Measurements from ENCODE around the gene DENND2A. TPM values are rescaled to one million over a fixed set of nuclear protein-coding genes. Genes with fewer than 3 reads are reported as not detected.
"Not testable (repeated sequence)": the region's sequence is repeated elsewhere in the genome, so short reads cannot be mapped to it uniquely, and the experiment has no call there.

DENND2A gene
- total RNA-seq, 1 donor from 2014 or later: 0.07 TPM

- DNase-seq (ENCODE audit: low read depth, low spot score): peak; percentile 60
Measured at GRCh38 chr7:140517546-140518369, 122.9 kb downstream of the DENND2A start.

GRCh38 chr7:140512317-140513000 lies 128.2 kb downstream of the DENND2A start:
- DNase-seq (ENCODE audit: low read depth, low spot score): no peak

- DNase-seq (ENCODE audit: low read depth, low spot score): no peak
Measured at GRCh38 chr7:140509789-140510188, 130.8 kb downstream of the DENND2A start.

GRCh38 chr7:140507556-140507955 lies 133.1 kb downstream of the DENND2A start:
- DNase-seq (ENCODE audit: low read depth, low spot score): not testable (repeated sequence)

DNA sequence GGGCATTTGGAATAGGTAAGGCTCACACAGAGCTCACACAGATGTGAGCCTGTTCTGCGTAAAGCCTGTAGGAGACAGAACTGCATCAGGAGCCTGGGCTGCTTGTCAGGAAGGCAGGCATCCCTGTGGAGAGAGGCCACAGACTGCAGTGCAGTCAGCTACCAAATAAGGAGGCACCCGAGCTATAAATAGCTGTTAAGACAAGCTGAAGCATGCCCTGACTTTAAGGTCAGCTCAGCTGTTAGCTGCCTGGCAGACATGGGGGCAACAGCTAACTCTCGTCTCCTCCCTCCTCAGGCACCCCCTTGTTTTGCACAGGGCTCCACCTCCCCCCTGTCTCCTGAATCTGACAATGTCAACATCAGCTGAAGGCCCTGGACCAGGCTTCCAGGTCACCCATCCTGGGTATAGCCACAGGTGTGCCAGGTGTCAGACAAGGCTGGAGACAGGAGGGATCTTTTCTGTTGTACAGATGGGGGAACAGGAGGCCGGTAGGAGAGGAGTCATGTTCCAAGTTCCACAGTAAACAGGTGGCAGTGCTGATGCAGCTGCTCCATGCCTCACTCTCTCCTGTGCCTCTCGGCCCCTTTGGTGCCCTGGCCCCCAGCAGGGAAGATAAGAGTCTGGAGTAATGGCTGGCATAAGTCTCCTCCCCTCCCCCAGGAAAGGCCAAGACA lies 133.7 kb downstream of the DENND2A start:
- no peak for DNase-seq (ENCODE audit: low read depth, low spot score)

- DNase-seq (ENCODE audit: low read depth, low spot score): no peak
Measured at GRCh38 chr7:140501966-140502365, 138.6 kb downstream of the DENND2A start.

- DNase-seq (ENCODE audit: low read depth, low spot score): not testable (repeated sequence)
Measured at GRCh38 chr7:140497807-140498206, 142.8 kb downstream of the DENND2A start.

DNA sequence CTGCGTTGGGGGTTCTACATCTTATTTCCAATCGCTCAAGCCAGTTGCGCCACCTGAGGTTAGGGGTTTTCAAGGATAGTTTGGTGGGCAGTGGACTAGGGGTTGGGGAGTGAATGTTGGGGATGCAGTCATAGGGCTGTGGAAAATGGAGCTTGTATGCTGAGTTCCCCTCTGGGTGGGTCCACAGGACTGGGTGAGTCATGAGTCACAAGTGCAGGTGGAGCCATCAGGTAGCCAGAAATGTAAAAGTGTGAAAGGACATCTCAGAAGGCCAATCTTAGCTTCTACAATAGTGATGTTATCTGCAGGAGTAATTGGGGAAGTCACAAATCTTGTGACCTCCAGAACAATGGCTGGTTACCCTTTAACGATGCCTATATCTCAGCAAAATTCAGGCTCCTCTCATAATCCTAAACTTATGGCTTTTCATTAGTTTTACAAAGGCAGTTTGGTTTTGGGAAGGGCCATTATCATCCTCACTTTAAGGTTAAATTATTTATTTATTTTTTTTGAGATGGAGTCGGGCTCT lies 143.3 kb downstream of the DENND2A start:
- DNase-seq (ENCODE audit: low read depth, low spot score): no peak

DNA sequence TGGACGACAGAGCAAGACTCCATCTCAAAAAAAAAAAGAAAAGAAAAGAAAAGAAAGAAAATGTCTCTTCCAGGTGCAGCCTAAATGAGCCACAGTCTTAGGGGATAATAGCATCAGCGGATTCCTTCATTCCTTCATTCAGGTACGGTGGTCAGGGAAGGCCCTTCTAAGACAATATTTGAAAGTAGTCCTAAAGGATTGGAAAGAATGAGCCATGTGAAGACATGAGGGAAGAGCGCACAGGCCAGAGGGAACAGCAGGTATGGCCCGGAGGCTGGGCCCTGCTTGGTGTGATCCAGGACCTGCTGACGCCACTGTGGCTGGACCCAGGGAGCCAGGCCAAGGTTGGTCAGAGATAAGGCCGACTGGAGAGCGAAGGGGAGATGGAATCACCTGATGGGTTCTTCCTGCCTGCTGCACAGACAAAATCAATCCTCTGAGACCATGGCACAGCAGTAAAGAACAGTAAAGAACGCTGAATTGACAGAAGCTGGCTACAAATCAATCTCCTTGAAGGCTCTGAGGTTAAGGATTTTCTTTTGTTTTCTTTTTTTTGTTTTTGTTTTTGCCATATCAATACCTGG lies 145.0 kb downstream of the DENND2A start:
- DNase-seq (ENCODE audit: low read depth, low spot score): no peak

GRCh38 chr7:140494867-140495266 lies 145.7 kb downstream of the DENND2A start:
- DNase-seq (ENCODE audit: low read depth, low spot score): no peak

DNA sequence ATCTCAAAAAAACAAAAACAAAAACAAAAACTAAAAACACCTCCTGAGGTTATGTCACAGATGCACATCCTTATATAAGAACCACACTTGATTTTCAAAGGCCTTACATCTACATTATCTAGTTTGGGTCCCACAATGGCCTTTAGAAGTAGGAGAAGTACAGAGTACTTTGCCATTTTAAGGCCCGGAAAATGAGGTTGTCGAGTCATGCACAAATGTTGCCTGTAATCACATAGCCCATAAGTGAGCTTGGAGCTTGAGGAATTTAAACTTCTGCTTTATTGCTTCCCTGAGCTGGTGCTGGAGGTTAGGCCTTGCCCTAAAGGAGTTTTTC lies 151.6 kb downstream of the DENND2A start:
- DNase-seq (ENCODE audit: low read depth, low spot score): no peak

- no peak for DNase-seq (ENCODE audit: low read depth, low spot score)
Measured at GRCh38 chr7:140485500-140486265, 154.9 kb downstream of the DENND2A start.

DNA sequence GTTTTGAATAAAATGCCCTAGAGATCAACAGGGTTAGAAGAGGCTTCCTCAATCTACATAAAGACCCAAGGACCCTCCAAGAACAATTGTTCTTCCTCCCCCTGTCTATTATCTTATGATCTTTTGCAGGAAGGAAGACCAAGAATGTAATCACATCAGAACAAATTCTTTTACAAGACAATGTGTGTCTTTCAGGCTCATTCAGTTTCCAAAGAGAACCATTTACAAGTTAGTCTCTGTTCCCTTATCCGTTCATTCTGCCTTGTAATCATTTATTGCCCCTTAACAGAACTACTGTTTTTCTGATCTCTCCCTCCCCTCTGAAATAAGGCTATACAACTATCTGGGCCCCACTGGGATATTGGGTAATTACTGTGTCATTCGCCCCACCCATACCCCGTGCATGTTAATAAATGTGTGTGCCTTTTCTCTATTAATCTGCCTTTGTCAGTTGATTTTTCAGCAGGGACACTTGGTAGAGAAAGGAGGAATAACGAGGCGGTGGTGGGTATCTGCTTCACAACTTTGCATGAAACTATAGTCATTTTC lies 155.6 kb downstream of the DENND2A start:
- DNase-seq (ENCODE audit: low read depth, low spot score): no peak

DNA sequence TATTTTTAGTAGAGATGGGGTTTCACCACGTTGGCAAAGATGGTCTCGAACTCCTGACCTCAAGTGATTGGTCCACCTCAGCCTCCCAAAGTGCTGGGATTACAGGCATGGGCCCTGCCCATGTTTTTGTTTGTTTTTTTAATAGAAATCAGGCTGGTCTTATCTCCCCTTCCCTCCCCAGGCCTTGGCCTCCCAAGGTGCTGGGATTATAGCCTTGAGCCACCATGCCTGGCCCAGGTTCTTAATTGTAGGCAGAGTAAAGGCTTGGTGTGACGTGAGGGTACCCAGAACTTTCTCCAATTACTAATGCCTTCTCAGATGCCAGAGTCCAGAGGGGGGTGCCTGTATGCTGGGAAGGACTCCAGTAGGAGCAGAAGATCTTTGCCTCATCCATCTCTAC lies 156.1 kb downstream of the DENND2A start:
- DNase-seq (ENCODE audit: low read depth, low spot score): no peak

- no peak for DNase-seq (ENCODE audit: low read depth, low spot score)
Measured at GRCh38 chr7:140479739-140480084, 160.9 kb downstream of the DENND2A start.

DNA sequence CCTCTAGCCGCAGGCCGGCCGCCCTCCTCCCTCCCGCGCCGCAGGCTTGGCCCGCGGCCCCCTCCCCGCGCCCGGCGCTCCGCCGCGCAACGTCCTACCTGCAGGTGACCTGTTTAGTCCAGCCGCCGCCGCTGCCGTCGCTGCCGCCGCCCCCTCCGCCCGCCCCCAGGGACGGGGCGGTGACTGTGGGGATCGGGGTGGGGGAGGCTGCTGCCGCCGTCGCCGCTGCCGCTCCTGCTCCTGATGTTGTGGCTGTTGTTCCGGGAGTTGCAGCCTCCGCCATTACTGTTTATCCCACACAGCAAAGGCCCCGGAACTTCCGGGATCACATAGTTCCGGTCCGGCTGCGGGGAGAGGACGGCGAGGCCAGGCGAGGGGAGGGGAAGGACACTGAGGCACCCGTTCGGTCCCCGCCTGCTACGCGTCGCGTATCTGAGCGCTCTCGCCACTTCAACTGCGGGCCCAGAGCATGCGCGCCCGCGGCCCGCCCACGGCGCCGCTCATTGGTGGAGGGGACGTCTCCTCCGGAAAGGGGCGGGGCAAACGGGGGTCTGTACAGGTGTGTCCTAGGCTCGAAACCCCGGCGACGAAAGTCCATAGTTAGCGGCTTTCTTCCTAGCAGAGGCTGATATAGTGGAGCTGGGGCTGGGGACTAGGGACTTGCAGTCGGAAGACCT lies 161.4 kb downstream of the DENND2A start, which contains the start of gene MKRN1:
TSS of gene MKRN1 (minus strand) at position 444 of the 677 bp plus-strand sequence. CDS start at position 283, 161 bp downstream.
- DNase-seq (ENCODE audit: low read depth, low spot score): peak; percentile 37

DNA sequence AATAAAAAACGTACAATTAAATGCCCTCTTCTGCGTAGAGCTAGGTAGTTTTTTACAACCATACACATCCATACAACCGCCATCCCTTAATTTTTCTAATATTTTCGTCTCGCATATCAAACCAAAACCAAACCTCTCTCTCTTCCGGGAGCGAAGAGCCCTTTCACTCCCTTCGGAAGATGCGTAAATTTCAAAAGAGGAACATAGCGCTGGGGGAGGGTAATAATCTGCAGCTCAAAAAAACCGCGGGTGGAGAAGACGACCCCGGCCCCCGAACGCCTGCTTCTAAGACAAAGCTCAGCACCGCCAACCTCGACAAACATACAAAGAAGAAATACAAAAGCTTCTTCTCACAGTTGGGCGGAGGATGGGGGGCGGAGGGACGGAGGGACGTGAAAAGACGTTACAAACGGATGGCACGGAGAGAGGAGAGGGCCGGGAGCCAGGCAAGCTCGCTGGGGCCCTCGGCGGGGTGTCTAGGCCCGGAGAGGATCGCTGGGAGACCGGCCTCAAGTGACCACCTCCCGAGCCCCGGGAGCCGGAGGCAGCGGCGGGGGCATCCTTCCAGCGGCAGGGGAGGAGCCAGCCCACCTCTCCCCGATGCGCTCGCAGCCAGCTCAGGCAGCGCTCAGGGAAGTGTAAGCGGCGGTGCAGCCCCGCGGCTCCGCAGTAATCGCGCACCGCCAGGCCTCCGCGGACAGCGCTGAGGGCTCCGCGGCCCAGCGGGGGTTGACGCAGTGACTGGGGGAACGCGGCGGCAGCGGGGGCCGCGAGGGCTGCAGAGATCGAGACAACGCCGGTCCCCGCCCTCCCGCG lies 162.2 kb downstream of the DENND2A start:
- DNase-seq (ENCODE audit: low read depth, low spot score): no peak

DNA sequence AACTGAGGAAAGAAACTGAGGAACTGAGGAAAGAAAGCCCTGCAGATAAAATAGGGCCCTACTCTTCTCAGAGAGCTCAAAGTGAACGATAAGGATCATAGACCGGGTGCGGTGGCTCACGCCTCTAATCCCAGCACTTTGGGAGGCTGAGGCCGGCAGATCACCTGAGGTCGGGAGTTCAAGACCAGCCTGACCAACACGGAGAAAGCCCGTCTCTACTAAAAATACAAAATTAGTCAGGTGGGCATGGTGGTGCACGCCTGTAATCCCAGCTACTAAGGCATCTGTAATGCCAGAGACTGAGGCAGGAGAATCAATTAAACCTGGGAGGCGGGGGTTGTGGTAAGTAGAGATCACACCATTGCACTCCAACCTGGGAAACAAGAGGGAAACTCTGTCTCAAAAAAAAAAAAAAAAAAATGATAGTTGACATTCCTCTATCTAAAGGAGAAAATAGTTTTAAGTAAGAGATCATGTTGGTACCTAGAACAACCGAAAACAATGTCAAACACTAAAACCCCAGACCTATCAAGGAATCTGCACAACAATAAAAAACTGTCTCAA lies 163.8 kb downstream of the DENND2A start:
- DNase-seq (ENCODE audit: low read depth, low spot score): no peak

Measured in pulmonary artery endothelial cell (primary cell).